SH-SY5Y (cell line): ENCODE data around the gene FOXP3.

Experiments used
- GATA2 ChIP-seq: IDR thresholded peaks from 2 replicates; pipeline ENCODE4 v1.6.1; 2011; ENCODE audit warnings: mild to moderate bottlenecking, low read depth, low read length
- GATA3 ChIP-seq: IDR thresholded peaks from 2 replicates; pipeline ENCODE4 v1.6.1; 2011; ENCODE audit warnings: low read depth, mild to moderate bottlenecking, low read length, moderate library complexity

GRCh38 chrX:49287665-49288064 lies 23.2 kb upstream of the FOXP3 start:
- TF ChIP-seq GATA2 (no peak), GATA3 (no peak)
